ENCODE results near the gene TSPAN9. TPM values are rescaled to one million over a fixed set of nuclear protein-coding genes. Genes with fewer than 3 reads are reported as not detected.

TSPAN9 gene
- total and polyA plus RNA-seq, 9 of the 15 experiments (the other 6 are each of a cell fraction or from before 2014, with no cell fraction given): 0.23 to 2.1 (median 0.60) TPM; not detected in 2

DNA sequence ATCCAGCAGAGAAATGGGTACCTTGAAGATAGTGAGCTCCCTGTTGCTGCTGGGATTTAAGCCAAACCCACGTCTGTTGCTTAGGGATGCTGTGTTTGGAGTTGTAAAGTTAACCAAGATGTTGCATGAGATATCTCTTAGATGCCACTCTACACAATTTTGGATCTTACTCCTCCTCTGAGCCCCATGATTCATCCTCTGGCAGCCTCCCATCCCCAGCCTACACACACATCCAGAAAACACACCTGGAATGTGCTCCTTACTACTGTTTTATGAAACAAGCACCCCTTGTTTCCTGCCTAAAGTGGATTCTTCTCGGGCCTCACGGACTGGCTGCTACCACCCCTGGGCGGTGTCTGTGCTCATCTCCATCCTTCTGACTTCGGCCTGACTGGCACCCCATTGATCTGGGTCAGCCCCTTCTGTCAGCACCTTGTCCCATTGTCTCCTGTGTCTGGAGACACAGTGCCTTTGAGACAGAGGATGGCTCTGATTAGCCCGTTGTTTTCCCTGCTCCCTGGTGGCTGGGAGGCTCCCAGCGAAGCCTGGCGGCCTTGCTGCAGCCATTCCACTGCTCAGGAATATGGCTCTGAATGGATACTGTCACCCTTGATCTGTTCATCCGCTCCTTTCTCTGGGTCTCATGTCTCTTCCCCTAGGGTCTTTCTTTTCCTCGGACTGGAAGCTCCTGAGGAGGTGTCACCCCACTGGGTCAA is 24.3 kb downstream of the TSPAN9 start:
- FAIRE-seq (no peak), ATAC-seq (no peak), DNase-seq (ENCODE audit: extremely low read depth in 1 of 4, low spot score in 3 of 4) (no peak)
- H3K9me1 ChIP-seq (ENCODE audit: control insufficient read depth, insufficient read depth, low read length): no peaks in the 10 kb centered on the region
- BruUV-seq (replicated peaks): no TSS peak
- H3K4me2 ChIP-seq (ENCODE audit: insufficient read depth, low read length): no peak overlapping the region
- no peaks in the 10 kb centered on the region for H3K79me2 ChIP-seq (ENCODE audit: control insufficient read depth, insufficient read depth, low read length)
- no peaks in the 10 kb centered on the region for H3K9me3 ChIP-seq (replicated peaks; ENCODE audit: control insufficient read depth, insufficient read depth, low read depth, low read length)
- no peaks in the 10 kb centered on the region for H4K20me1 ChIP-seq (replicated peaks; ENCODE audit: control insufficient read depth, insufficient read depth, low read length)
- no peak overlapping the region for H3K27ac ChIP-seq (ENCODE audit: extremely low read depth, low read depth, low read length)
- no peak overlapping the region for H2AFZ ChIP-seq (ENCODE audit: low read depth, low read length)
- no peak overlapping the region for H3K9ac ChIP-seq (ENCODE audit: insufficient read depth in 1 of 2, low read depth in 2 of 2, low read length in 2 of 2)
- POLR2A ChIA-PET: interaction anchor here (0.7 to 1.0 kb wide), 2 partner anchors 12 to 494 kb away, joined by 3 read pairs; no protein-coding TSS in a partner anchor
- H3K4me3 ChIP-seq: no peak overlapping the region
- 3% methylated on average over 6 of the region's 10 CpGs for WGBS (ENCODE audit: insufficient coverage, low coverage, missing lambda C conversion rate)
- TF ChIP-seq CHD2 (IDR thresholded peaks at IDR 0.05; ENCODE audit: low read depth, low read length) (no peak), PTTG1 (tag; IDR thresholded peaks at IDR 0.05; ENCODE audit: low read depth) (no peak), ZNF778 (CRISPR knock-in tag; IDR thresholded peaks at IDR 0.05) (no peak), ZBTB8A (IDR thresholded peaks at IDR 0.05; ENCODE audit: partially characterized antibody) (no peak), SMARCA4 (IDR thresholded peaks at IDR 0.05) (no peak), MYBL2 (IDR thresholded peaks at IDR 0.05; ENCODE audit: low read depth) (no peak), MYBL2 (CRISPR knock-in tag; IDR thresholded peaks at IDR 0.05; ENCODE audit: borderline replicate concordance) (no peak), BACH1 (tag; IDR thresholded peaks at IDR 0.05) (no peak)
- TF ChIP-seq, protein P1, sequence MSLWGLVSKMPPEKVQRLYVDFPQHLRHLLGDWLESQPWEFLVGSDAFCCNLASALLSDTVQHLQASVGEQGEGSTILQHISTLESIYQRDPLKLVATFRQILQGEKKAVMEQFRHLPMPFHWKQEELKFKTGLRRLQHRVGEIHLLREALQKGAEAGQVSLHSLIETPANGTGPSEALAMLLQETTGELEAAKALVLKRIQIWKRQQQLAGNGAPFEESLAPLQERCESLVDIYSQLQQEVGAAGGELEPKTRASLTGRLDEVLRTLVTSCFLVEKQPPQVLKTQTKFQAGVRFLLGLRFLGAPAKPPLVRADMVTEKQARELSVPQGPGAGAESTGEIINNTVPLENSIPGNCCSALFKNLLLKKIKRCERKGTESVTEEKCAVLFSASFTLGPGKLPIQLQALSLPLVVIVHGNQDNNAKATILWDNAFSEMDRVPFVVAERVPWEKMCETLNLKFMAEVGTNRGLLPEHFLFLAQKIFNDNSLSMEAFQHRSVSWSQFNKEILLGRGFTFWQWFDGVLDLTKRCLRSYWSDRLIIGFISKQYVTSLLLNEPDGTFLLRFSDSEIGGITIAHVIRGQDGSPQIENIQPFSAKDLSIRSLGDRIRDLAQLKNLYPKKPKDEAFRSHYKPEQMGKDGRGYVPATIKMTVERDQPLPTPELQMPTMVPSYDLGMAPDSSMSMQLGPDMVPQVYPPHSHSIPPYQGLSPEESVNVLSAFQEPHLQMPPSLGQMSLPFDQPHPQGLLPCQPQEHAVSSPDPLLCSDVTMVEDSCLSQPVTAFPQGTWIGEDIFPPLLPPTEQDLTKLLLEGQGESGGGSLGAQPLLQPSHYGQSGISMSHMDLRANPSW (CRISPR knock-in tag; IDR thresholded peaks at IDR 0.05): no peak
- CTCF ChIA-PET (ENCODE audit: low intra/inter-chr PET ratio): no interaction called here
- no peaks in the 10 kb centered on the region; a peak in 1 of 5 replicates for H3K4me1 ChIP-seq (replicated peaks in 1 of 2; ENCODE audit: control insufficient read depth in 2 of 2, insufficient read depth in 2 of 2, low read length in 2 of 2)
- no peaks in the 10 kb centered on the region for H3K36me3 ChIP-seq (ENCODE audit: control insufficient read depth, insufficient read depth, low read length)
- intact Hi-C loops (cut with micrococcal nuclease): no loop called here
- H3K27me3 ChIP-seq (ENCODE audit: control insufficient read depth in 2 of 2, insufficient read depth in 2 of 2, low read length in 2 of 2): peaks cover 3 to 33% of the 10 kb centered on the region in 2 experiments; a peak in 4 of 5 replicates
- in situ Hi-C loops (cut with MboI): no loop called here

Data from K562 (cell line).